ENCODE results near the gene C11orf68. TPM values are rescaled to one million over a fixed set of nuclear protein-coding genes. Genes with fewer than 3 reads are reported as not detected.

Gene C11orf68
- total and polyA plus RNA-seq, 10 donors: 22.0 to 44.9 (median 33.2) TPM

DNA sequence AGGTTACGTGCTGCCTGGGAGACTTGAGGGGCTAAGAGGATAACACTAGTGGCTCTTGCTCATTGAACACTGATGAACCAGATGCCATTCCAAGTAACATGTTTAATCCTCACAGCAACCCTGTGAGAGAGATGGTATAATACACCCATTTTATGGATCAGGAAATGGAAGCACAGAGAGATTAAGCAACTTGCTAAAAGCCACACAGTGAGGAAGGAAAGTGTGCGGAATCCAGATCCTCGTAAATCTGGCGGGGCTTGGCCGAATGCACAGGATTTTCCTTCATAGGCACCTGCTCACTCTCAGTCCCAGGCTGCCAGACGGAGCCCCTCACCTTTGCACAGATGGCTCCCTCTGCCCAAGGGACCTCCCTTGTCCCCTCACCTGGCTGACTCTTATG lies 11.0 kb downstream of the C11orf68 start:
- Histone ChIP-seq H3K4me3 (no peak overlapping the region), H3K36me3 (no peaks in the 10 kb centered on the region), H3K4me1 (peaks cover 3 to 18% (median 13%) of the 10 kb centered on the region in 6 donors), H3K27me3 (replicated peaks in 1 of 7) (peaks cover 0 to 24% (median 0%) of the 10 kb centered on the region in 7 donors), H3K9me3 (no peaks in the 10 kb centered on the region), H3K27ac (no peak overlapping the region)
- intact Hi-C loops (cut with DNase I; ENCODE audit: low total_unique reads): no loop called here
- WGBS, 5 donors: 77 to 93% (median 86%) methylated on average over 6 of the region's 6 CpGs
- no peak for TF ChIP-seq POLR2A (IDR thresholded peaks at IDR 0.05)
- TF ChIP-seq POLR2AphosphoS5 (IDR thresholded peaks at IDR 0.05): no peak
- TF ChIP-seq, protein P1, sequence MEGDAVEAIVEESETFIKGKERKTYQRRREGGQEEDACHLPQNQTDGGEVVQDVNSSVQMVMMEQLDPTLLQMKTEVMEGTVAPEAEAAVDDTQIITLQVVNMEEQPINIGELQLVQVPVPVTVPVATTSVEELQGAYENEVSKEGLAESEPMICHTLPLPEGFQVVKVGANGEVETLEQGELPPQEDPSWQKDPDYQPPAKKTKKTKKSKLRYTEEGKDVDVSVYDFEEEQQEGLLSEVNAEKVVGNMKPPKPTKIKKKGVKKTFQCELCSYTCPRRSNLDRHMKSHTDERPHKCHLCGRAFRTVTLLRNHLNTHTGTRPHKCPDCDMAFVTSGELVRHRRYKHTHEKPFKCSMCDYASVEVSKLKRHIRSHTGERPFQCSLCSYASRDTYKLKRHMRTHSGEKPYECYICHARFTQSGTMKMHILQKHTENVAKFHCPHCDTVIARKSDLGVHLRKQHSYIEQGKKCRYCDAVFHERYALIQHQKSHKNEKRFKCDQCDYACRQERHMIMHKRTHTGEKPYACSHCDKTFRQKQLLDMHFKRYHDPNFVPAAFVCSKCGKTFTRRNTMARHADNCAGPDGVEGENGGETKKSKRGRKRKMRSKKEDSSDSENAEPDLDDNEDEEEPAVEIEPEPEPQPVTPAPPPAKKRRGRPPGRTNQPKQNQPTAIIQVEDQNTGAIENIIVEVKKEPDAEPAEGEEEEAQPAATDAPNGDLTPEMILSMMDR (IDR thresholded peaks at IDR 0.05 in 8 of 11, conservative IDR thresholded peaks at IDR 0.05 in 3 of 11): no peak
- DNase-seq: no peak

DNA sequence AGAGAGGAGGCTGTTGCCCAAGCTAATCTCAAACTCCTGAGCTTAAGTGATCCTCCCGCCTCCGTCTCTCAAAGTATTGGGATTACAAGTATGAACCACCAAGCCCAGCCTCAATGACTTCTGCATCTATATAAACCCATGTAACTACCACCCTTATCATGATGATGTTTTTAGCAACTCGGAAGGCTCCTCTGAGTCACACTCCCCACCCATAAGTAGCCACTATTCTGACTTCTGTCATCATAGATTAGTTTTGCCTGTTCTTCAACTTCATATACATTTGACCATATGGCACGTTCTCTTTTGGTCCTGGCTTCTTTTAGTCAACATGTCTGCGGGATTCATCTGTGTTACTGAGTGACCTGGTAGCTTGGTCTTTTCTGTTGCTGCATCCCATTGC lies 12.3 kb downstream of the C11orf68 start:
- no peak overlapping the region for H3K4me3 ChIP-seq
- 87 to 94% (median 88%) methylated on average over 5 of the region's 5 CpGs for WGBS, 5 donors
- intact Hi-C loops (cut with DNase I; ENCODE audit: low total_unique reads): no loop called here
- DNase-seq: no peak
- peaks cover 3 to 9% (median 5%) of the 10 kb centered on the region in 6 donors for H3K4me1 ChIP-seq
- TF ChIP-seq, protein P1 (IDR thresholded peaks at IDR 0.05 in 8 of 11, conservative IDR thresholded peaks at IDR 0.05 in 3 of 11): no peak
- TF ChIP-seq POLR2AphosphoS5 (IDR thresholded peaks at IDR 0.05) (no peak), POLR2A (IDR thresholded peaks at IDR 0.05) (no peak)
- no peaks in the 10 kb centered on the region for H3K9me3 ChIP-seq
- peaks cover 0 to 27% (median 0%) of the 10 kb centered on the region in 7 donors for H3K27me3 ChIP-seq (replicated peaks in 1 of 7)
- no peak overlapping the region for H3K27ac ChIP-seq
- H3K36me3 ChIP-seq: no peaks in the 10 kb centered on the region

DNA sequence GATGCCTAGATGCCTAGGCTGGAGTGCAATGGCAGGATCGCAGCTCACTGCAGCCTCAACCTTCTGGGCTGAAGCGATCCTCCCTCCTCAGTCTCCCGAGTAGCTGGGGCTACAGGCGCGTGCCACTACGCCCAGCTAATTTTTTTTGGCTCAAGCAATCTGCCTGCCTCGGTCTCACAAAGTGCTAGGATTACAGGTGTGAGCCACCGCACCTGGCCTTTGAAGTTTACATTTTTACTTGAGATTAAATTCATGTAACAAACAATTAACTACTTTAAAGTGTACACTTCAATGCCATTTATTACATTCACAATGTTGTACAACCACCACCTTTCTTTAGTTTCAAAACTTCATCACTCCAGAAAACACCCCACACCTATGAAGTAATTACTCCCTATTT lies 15.1 kb downstream of the C11orf68 start:
- Histone ChIP-seq H3K9me3 (no peaks in the 10 kb centered on the region), H3K4me3 (no peak overlapping the region), H3K4me1 (peaks cover 10 to 32% (median 22%) of the 10 kb centered on the region in 6 donors), H3K27ac (no peak overlapping the region), H3K27me3 (replicated peaks in 1 of 7) (peaks cover 0 to 34% (median 13%) of the 10 kb centered on the region in 7 donors), H3K36me3 (no peaks in the 10 kb centered on the region)
- intact Hi-C loops (cut with DNase I; ENCODE audit: low total_unique reads): no loop called here
- TF ChIP-seq, protein P1 (IDR thresholded peaks at IDR 0.05 in 8 of 11, conservative IDR thresholded peaks at IDR 0.05 in 3 of 11): no peak
- no peak for TF ChIP-seq POLR2AphosphoS5 (IDR thresholded peaks at IDR 0.05)
- TF ChIP-seq POLR2A (IDR thresholded peaks at IDR 0.05): no peak
- DNase-seq: no peak
- WGBS, 5 donors: 77 to 94% (median 84%) methylated on average over 8 of the region's 8 CpGs

DNA sequence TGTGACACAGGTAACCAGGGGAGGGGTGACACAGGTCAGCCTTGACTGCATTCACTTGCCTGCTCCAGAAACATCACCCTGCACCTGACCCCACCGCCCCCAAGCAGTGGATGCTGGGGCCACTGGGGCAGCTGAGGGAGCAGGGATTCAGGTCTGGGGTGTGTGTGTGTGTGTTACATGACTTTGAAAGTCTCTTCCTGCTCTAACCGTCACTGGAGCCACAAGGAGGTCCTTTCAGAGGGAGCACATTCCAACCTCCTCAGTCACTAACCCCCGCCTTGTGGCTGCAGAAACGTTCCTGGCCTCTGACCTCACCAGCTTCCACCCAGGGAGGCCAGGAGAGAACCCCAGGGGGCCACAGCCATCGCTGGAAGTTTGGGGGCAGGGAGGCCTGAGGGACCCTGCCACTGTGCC lies 15.8 kb downstream of the C11orf68 start:
- Histone ChIP-seq H3K4me3 (no peak overlapping the region), H3K27ac (no peak overlapping the region), H3K9me3 (no peaks in the 10 kb centered on the region), H3K4me1 (peaks cover 10 to 39% (median 25%) of the 10 kb centered on the region in 6 donors), H3K36me3 (no peaks in the 10 kb centered on the region), H3K27me3 (replicated peaks in 1 of 7) (peaks cover 0 to 33% (median 13%) of the 10 kb centered on the region in 7 donors)
- intact Hi-C loops (cut with DNase I; ENCODE audit: low total_unique reads): no loop called here
- no peak for TF ChIP-seq POLR2AphosphoS5 (IDR thresholded peaks at IDR 0.05)
- TF ChIP-seq POLR2A (IDR thresholded peaks at IDR 0.05): no peak
- TF ChIP-seq, protein P1 (IDR thresholded peaks at IDR 0.05 in 8 of 11, conservative IDR thresholded peaks at IDR 0.05 in 3 of 11): no peak
- DNase-seq: no peak
- WGBS, 5 donors: 16 to 32% (median 22%) methylated on average over 4 to 5 of the region's 5 CpGs
